Measurements from ENCODE around the gene ZNRF2. TPM values are rescaled to one million over a fixed set of nuclear protein-coding genes. Genes with fewer than 3 reads are reported as not detected.

The ZNRF2 gene
- total RNA-seq, 2 experiments from 2014 or later = 20.4 to 23.6 TPM

DNA sequence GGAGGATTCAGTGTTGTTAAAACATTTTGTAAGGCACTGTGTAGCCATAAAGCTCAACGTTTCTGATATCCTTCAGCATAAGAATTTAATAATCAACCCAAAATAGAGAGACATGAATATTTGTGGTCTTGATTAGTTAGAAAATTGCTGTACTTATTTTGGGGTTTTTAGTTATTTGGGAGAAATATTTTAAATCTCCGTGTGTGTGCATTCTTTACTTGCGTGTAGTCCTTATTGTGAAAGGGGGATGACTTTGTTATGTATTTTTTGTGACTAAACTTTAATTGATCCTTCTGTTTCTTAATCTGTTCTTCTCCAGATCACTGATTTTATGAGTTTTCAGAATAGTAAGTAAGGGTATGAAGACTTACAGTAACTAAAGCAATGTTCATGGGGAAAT, 81.2 kb downstream of the ZNRF2 start:
- H3K36me3 Mint-ChIP-seq (ENCODE audit: low read depth) = peaks cover 20% of the 10 kb centered on the region
- CTCF ChIA-PET = interaction anchor here (0.6 to 0.9 kb wide), 3 partner anchors 89 to 1047 kb away, joined by 3 to 4 read pairs (median 3); no protein-coding TSS in a partner anchor
- no peak overlapping the region for H3K27ac Mint-ChIP-seq
- H3K9me3 Mint-ChIP-seq = no peaks in the 10 kb centered on the region
- no peaks in the 10 kb centered on the region for H3K4me1 Mint-ChIP-seq (ENCODE audit: low read depth)
- Histone ChIP-seq H3K36me3 (ENCODE audit: insufficient read depth, low read length) (peaks cover 6% of the 10 kb centered on the region), H3K27me3 (ENCODE audit: control insufficient read depth in 1 of 2, insufficient read depth in 2 of 2, low read length in 2 of 2) (no peaks in the 10 kb centered on the region), H3K27ac (ENCODE audit: low read depth in 1 of 2, low read length in 2 of 2) (no peak overlapping the region), H3K4me3 (ENCODE audit: low read length) (no peak overlapping the region), H3K9me3 (ENCODE audit: control insufficient read depth in 1 of 2, insufficient read depth in 1 of 2, low read length in 2 of 2) (no peaks in the 10 kb centered on the region), H3K4me1 (ENCODE audit: insufficient read depth, low read length) (no peaks in the 10 kb centered on the region)
- no peak overlapping the region for H3K4me3 Mint-ChIP-seq
- DNase-seq (no peak), ATAC-seq (ENCODE audit: poor library complexity) (no peak)
- POLR2A ChIA-PET = no interaction called here
- TF ChIP-seq, protein P1, sequence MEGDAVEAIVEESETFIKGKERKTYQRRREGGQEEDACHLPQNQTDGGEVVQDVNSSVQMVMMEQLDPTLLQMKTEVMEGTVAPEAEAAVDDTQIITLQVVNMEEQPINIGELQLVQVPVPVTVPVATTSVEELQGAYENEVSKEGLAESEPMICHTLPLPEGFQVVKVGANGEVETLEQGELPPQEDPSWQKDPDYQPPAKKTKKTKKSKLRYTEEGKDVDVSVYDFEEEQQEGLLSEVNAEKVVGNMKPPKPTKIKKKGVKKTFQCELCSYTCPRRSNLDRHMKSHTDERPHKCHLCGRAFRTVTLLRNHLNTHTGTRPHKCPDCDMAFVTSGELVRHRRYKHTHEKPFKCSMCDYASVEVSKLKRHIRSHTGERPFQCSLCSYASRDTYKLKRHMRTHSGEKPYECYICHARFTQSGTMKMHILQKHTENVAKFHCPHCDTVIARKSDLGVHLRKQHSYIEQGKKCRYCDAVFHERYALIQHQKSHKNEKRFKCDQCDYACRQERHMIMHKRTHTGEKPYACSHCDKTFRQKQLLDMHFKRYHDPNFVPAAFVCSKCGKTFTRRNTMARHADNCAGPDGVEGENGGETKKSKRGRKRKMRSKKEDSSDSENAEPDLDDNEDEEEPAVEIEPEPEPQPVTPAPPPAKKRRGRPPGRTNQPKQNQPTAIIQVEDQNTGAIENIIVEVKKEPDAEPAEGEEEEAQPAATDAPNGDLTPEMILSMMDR (IDR thresholded peaks at IDR 0.05) = no peak
- intact Hi-C loops (cut with DNase I, micrococcal nuclease) = loop anchor here in 1 of 2 experiments (5.0 kb wide), 1 partner anchor 102 kb away; no protein-coding TSS in a partner anchor
- H3K27me3 Mint-ChIP-seq = no peaks in the 10 kb centered on the region

DNA sequence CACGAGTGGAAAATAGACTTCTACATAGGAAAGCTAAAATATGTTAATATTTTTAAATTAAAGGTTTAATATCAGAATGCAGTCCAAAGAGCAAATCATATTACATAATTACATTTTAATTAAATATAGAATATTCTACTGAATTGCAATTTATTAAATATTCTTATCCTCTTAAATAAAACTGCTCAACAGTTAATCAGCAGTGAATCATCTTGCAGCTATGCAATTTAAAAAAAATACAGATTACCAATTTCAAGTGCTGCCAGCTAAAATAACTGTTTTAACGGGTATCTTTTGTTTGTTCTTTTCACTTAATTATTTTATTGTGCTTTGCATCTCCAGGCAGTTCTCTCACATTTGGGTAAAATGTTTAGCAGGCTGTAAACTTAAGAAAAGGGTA, 82.2 kb downstream of the ZNRF2 start:
- POLR2A ChIA-PET = no interaction called here
- Mint-ChIP-seq H3K27ac (no peak overlapping the region), H3K4me1 (ENCODE audit: low read depth) (no peaks in the 10 kb centered on the region), H3K27me3 (no peaks in the 10 kb centered on the region), H3K36me3 (ENCODE audit: low read depth) (peaks cover 20% of the 10 kb centered on the region), H3K9me3 (no peaks in the 10 kb centered on the region), H3K4me3 (no peak overlapping the region)
- no peaks in the 10 kb centered on the region for H3K9me3 ChIP-seq (ENCODE audit: control insufficient read depth in 1 of 2, insufficient read depth in 1 of 2, low read length in 2 of 2)
- H3K27ac ChIP-seq (ENCODE audit: low read depth in 1 of 2, low read length in 2 of 2) = no peak overlapping the region
- CTCF ChIA-PET = no interaction called here
- no peak for ATAC-seq (ENCODE audit: poor library complexity)
- H3K27me3 ChIP-seq (ENCODE audit: control insufficient read depth in 1 of 2, insufficient read depth in 2 of 2, low read length in 2 of 2) = no peaks in the 10 kb centered on the region
- intact Hi-C loops (cut with DNase I, micrococcal nuclease) = loop anchor here in 1 of 2 experiments (5.0 kb wide), 1 partner anchor 101 kb away; no protein-coding TSS in a partner anchor
- no peaks in the 10 kb centered on the region for H3K4me1 ChIP-seq (ENCODE audit: insufficient read depth, low read length)
- H3K36me3 ChIP-seq (ENCODE audit: insufficient read depth, low read length) = peaks cover 6% of the 10 kb centered on the region
- TF ChIP-seq, protein P1 (IDR thresholded peaks at IDR 0.05) = no peak
- no peak overlapping the region for H3K4me3 ChIP-seq (ENCODE audit: low read length)
- DNase-seq = no peak

DNA sequence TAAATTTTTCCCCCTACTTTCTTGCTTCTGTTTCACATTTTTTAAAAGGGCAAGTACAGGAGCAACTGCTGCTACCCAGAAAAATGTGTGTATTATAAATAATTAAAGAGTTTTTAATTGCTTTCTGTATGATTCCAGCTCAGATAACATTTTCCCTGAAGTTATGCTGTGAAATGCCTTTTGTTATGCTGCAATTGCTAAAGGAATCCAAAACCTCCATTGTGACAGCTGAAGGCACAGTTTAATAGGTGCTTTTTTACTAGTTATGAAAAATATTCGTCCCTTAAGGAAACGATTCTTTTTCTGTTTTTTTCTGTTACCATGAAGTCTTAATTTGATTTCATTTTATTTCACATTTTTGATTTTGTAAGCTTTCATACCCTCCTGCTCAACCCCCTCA, 83.2 kb downstream of the ZNRF2 start:
- ChIA-PET CTCF (no interaction called here), POLR2A (no interaction called here)
- Histone ChIP-seq H3K4me1 (ENCODE audit: insufficient read depth, low read length) (no peaks in the 10 kb centered on the region), H3K36me3 (ENCODE audit: insufficient read depth, low read length) (peaks cover 9% of the 10 kb centered on the region), H3K27ac (ENCODE audit: low read depth in 1 of 2, low read length in 2 of 2) (no peak overlapping the region), H3K9me3 (ENCODE audit: control insufficient read depth in 1 of 2, insufficient read depth in 1 of 2, low read length in 2 of 2) (no peaks in the 10 kb centered on the region), H3K27me3 (ENCODE audit: control insufficient read depth in 1 of 2, insufficient read depth in 2 of 2, low read length in 2 of 2) (no peaks in the 10 kb centered on the region), H3K4me3 (ENCODE audit: low read length) (no peak overlapping the region)
- H3K27me3 Mint-ChIP-seq = no peaks in the 10 kb centered on the region
- DNase-seq = no peak
- H3K4me1 Mint-ChIP-seq (ENCODE audit: low read depth) = no peaks in the 10 kb centered on the region
- H3K4me3 Mint-ChIP-seq = no peak overlapping the region
- H3K36me3 Mint-ChIP-seq (ENCODE audit: low read depth) = peaks cover 25% of the 10 kb centered on the region
- intact Hi-C loops (cut with DNase I, micrococcal nuclease) = loop anchor here in 1 of 2 experiments (5.0 kb wide), 1 partner anchor 100 kb away; no protein-coding TSS in a partner anchor
- ATAC-seq (ENCODE audit: poor library complexity) = no peak
- no peak overlapping the region for H3K27ac Mint-ChIP-seq
- TF ChIP-seq, protein P1 (IDR thresholded peaks at IDR 0.05) = no peak
- no peaks in the 10 kb centered on the region for H3K9me3 Mint-ChIP-seq

Measured in CD4-positive, alpha-beta T cell (primary cell).